GM18867 (cell line): Measurements from ENCODE around the gene PLEKHM2.
"Not testable (repeated sequence)": the region's sequence is repeated elsewhere in the genome, so short reads cannot be mapped to it uniquely, and the experiment has no call there.

Experiments used
- ATAC-seq: cut with Tn5 transposase; IDR thresholded peaks from one replicate; pipeline ENCODE4 v1.9.1; 2021; ENCODE audit warnings: mild to moderate bottlenecking, moderate library complexity; ENCODE audit not compliant: unreplicated experiment

PLEKHM2 gene

GRCh38 chr1:15699321-15699720 lies 15.2 kb downstream of the PLEKHM2 start:
- ATAC-seq = not testable (repeated sequence)

- no peak for ATAC-seq
Measured at GRCh38 chr1:15700508-15700907, 16.4 kb downstream of the PLEKHM2 start.

- ATAC-seq = no peak
Measured at GRCh38 chr1:15701784-15702183, 17.7 kb downstream of the PLEKHM2 start.

- ATAC-seq = no peak
Measured at GRCh38 chr1:15702722-15703550, 18.8 kb downstream of the PLEKHM2 start.

- ATAC-seq = no peak
Measured at GRCh38 chr1:15703562-15703961, 19.4 kb downstream of the PLEKHM2 start.

GRCh38 chr1:15704526-15705183 lies 20.5 kb downstream of the PLEKHM2 start:
- ATAC-seq = no peak

- ATAC-seq = no peak
Measured at GRCh38 chr1:15705184-15705566, 21.1 kb downstream of the PLEKHM2 start.

- no peak for ATAC-seq
Measured at GRCh38 chr1:15706751-15707150, 22.6 kb downstream of the PLEKHM2 start.

GRCh38 chr1:15707239-15707925 lies 23.3 kb downstream of the PLEKHM2 start:
- ATAC-seq = no peak

GRCh38 chr1:15708486-15709137 lies 24.5 kb downstream of the PLEKHM2 start:
- ATAC-seq = no peak

GRCh38 chr1:15709226-15709625 lies 25.1 kb downstream of the PLEKHM2 start:
- no peak for ATAC-seq

GRCh38 chr1:15712168-15712567 lies 28.0 kb downstream of the PLEKHM2 start:
- ATAC-seq = peak; percentile 54

GRCh38 chr1:15714406-15715136 lies 30.5 kb downstream of the PLEKHM2 start:
- no peak for ATAC-seq

- no peak for ATAC-seq
Measured at GRCh38 chr1:15717418-15718125, 33.5 kb downstream of the PLEKHM2 start.

GRCh38 chr1:15718199-15718601 lies 34.1 kb downstream of the PLEKHM2 start:
- no peak for ATAC-seq

- ATAC-seq = no peak
Measured at GRCh38 chr1:15719381-15720120, 35.4 kb downstream of the PLEKHM2 start.

- ATAC-seq = no peak
Measured at GRCh38 chr1:15720861-15721260, 36.7 kb downstream of the PLEKHM2 start.

- no peak for ATAC-seq
Measured at GRCh38 chr1:15722411-15722810, 38.3 kb downstream of the PLEKHM2 start.

GRCh38 chr1:15722836-15723532 lies 38.9 kb downstream of the PLEKHM2 start:
- ATAC-seq = no peak
